GM19438 (cell line): ENCODE results near the gene TPSAB1.
"Not testable (repeated sequence)": the region's sequence is repeated elsewhere in the genome, so short reads cannot be mapped to it uniquely, and the experiment has no call there.

Experiments used
- ATAC-seq: cut with Tn5 transposase; IDR thresholded peaks from one replicate; pipeline ENCODE4 v1.9.1; 2021; ENCODE audit warnings: low read depth; ENCODE audit not compliant: unreplicated experiment

TPSAB1 gene

GRCh38 chr16:1222553-1223354, 17.8 kb upstream of the TPSAB1 start:
- ATAC-seq: no peak

- ATAC-seq: no peak
Observed at GRCh38 chr16:1223355-1224214, 16.9 kb upstream of the TPSAB1 start.

GRCh38 chr16:1224558-1224957, 15.9 kb upstream of the TPSAB1 start:
- ATAC-seq: no peak

GRCh38 chr16:1225051-1225451, 15.5 kb upstream of the TPSAB1 start, which contains the start of gene TPSG1:
TPSG1 (minus strand) TSS chr16:1225268; CDS start chr16:1225252, 16 bp downstream.
- ATAC-seq: no peak

GRCh38 chr16:1225728-1226311, 14.7 kb upstream of the TPSAB1 start:
- not testable (repeated sequence) for ATAC-seq

- not testable (repeated sequence) for ATAC-seq
Observed at GRCh38 chr16:1226692-1227091, 13.8 kb upstream of the TPSAB1 start.

GRCh38 chr16:1228227-1228626, 12.3 kb upstream of the TPSAB1 start:
- ATAC-seq: not testable (repeated sequence)

- ATAC-seq: not testable (repeated sequence)
Observed at GRCh38 chr16:1229476-1229875, 11.0 kb upstream of the TPSAB1 start.

- ATAC-seq: not testable (repeated sequence)
Observed at GRCh38 chr16:1230084-1230470, 10.4 kb upstream of the TPSAB1 start, which contains the start of gene TPSB2. TPSB2 (minus strand) TSS chr16:1230184; CDS start chr16:1229951, 233 bp downstream.

- not testable (repeated sequence) for ATAC-seq
Observed at GRCh38 chr16:1230471-1231212, 9.9 kb upstream of the TPSAB1 start.

GRCh38 chr16:1231301-1231700, 9.2 kb upstream of the TPSAB1 start:
- ATAC-seq: not testable (repeated sequence)

- ATAC-seq: not testable (repeated sequence)
Observed at GRCh38 chr16:1232049-1232748, 8.3 kb upstream of the TPSAB1 start.

- ATAC-seq: not testable (repeated sequence)
Observed at GRCh38 chr16:1236659-1237058, 3.8 kb upstream of the TPSAB1 start.

GRCh38 chr16:1237990-1238389, 2.5 kb upstream of the TPSAB1 start:
- no peak for ATAC-seq

- not testable (repeated sequence) for ATAC-seq
Observed at GRCh38 chr16:1238909-1239308, 1.6 kb upstream of the TPSAB1 start.

GRCh38 chr16:1239575-1239974, 930 bp upstream of the TPSAB1 start:
- ATAC-seq: not testable (repeated sequence)

GRCh38 chr16:1241081-1241480, 576 bp downstream of the TPSAB1 start:
- not testable (repeated sequence) for ATAC-seq

- not testable (repeated sequence) for ATAC-seq
Observed at GRCh38 chr16:1243363-1243762, 2.9 kb downstream of the TPSAB1 start.
